Measurements from ENCODE around the gene DAPK2.
"Not testable (repeated sequence)": the region's sequence is repeated elsewhere in the genome, so short reads cannot be mapped to it uniquely, and the experiment has no call there.

Gene DAPK2

DNA sequence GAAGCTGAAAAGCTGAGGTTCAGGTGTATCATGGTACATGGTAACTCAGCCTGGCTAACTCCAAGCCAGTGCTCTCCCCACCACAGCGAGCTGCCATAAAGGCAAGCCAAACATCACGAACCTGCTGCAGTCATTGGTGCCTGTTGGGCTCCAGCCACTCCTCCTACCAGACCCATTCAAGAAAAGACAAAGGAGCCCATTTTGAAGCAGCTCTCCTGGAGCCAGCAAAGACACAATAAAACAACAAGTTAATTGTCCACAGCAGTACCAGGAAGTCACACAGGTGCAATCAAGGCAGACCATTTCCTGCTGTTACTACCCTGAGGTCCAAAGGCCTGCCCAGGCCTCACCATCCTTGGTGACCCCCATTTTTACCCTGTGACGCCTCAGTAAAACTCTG, 77.6 kb downstream of the DAPK2 start:
- Histone ChIP-seq H3K9ac (ENCODE audit: low read depth in 1 of 2, low read length in 2 of 2) (peak overlapping the region in 1 of 2 donors; percentile 5), H3K4me3 (ENCODE audit: low read length in 2 of 2) (no peak overlapping the region), H3K36me3 (ENCODE audit: control insufficient read depth in 2 of 2, insufficient read depth in 2 of 2, low read length in 2 of 2) (peaks cover 0 to 15% of the 10 kb centered on the region in 2 donors), H3K4me1 (ENCODE audit: control insufficient read depth in 2 of 2, insufficient read depth in 2 of 2, low read length in 2 of 2) (peaks cover 57 to 59% of the 10 kb centered on the region in 2 donors), H3K9me3 (ENCODE audit: control insufficient read depth in 2 of 2, low read length in 2 of 2) (no peaks in the 10 kb centered on the region), H3K27ac (ENCODE audit: low read depth in 2 of 2, low read length in 2 of 2) (peak overlapping the region; percentile 92 to 93), H3K27me3 (ENCODE audit: control insufficient read depth in 2 of 2, insufficient read depth in 2 of 2, low read length in 2 of 2) (no peaks in the 10 kb centered on the region)

GRCh38 chr15:63968122-63968524, 78.2 kb downstream of the DAPK2 start:
- Histone ChIP-seq H3K9ac (ENCODE audit: low read depth in 1 of 2, low read length in 2 of 2) (peak overlapping the region in 1 of 2 donors; percentile 5), H3K4me1 (ENCODE audit: control insufficient read depth in 2 of 2, insufficient read depth in 2 of 2, low read length in 2 of 2) (peaks cover 55 to 57% of the 10 kb centered on the region in 2 donors), H3K9me3 (ENCODE audit: control insufficient read depth in 2 of 2, low read length in 2 of 2) (no peaks in the 10 kb centered on the region), H3K4me3 (ENCODE audit: low read length in 2 of 2) (no peak overlapping the region), H3K36me3 (ENCODE audit: control insufficient read depth in 2 of 2, insufficient read depth in 2 of 2, low read length in 2 of 2) (peaks cover 0 to 15% of the 10 kb centered on the region in 2 donors), H3K27me3 (ENCODE audit: control insufficient read depth in 2 of 2, insufficient read depth in 2 of 2, low read length in 2 of 2) (no peaks in the 10 kb centered on the region), H3K27ac (ENCODE audit: low read depth in 2 of 2, low read length in 2 of 2) (peak overlapping the region; percentile 92 to 93)

GRCh38 chr15:63967616-63968015, 78.7 kb downstream of the DAPK2 start:
- Histone ChIP-seq H3K9me3 (ENCODE audit: control insufficient read depth in 2 of 2, low read length in 2 of 2) (no peaks in the 10 kb centered on the region), H3K27ac (ENCODE audit: low read depth in 2 of 2, low read length in 2 of 2) (peak overlapping the region; percentile 92 to 93), H3K36me3 (ENCODE audit: control insufficient read depth in 2 of 2, insufficient read depth in 2 of 2, low read length in 2 of 2) (peaks cover 0 to 15% of the 10 kb centered on the region in 2 donors), H3K4me1 (ENCODE audit: control insufficient read depth in 2 of 2, insufficient read depth in 2 of 2, low read length in 2 of 2) (peaks cover 49 to 53% of the 10 kb centered on the region in 2 donors), H3K27me3 (ENCODE audit: control insufficient read depth in 2 of 2, insufficient read depth in 2 of 2, low read length in 2 of 2) (no peaks in the 10 kb centered on the region), H3K9ac (ENCODE audit: low read depth in 1 of 2, low read length in 2 of 2) (no peak overlapping the region), H3K4me3 (ENCODE audit: low read length in 2 of 2) (no peak overlapping the region)

DNA sequence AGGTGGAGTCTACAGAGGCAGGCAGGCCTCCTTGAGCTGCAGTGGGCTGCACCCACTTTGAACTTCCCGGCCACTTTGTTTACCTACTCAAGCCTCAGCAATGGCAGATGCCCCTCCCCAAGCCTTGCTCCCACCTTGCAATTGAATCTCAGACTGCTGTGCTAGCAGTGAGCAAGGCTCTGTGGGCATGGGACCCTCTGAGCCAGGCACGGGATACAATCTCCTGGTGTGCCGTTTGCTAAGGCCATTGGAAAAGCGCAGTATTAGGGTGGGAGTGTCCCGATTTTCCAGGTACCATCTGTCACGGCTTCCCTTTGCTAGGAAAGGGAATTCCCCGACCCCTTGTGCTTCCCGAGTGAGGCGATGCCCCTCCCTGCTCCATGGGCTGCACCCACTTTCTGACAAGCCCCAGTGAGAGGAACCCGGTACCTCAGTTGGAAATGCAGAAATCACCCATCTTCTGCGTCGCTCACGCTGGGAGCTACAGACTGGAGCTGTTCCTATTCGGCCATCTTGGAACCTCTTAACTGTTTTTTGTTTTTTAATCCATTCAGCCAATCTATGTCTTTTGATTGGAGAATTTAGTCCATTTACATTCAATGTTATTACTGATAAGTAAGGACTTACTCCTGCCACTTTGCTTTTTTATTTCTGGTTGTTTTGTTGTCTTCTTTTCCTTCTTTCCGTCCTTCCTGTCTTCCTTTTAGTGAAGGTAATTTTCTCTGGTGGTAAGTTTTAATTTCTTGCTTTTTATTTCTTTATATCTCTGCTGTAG, 83.2 kb downstream of the DAPK2 start:
- peaks cover 0 to 15% of the 10 kb centered on the region in 2 donors for H3K36me3 ChIP-seq (ENCODE audit: control insufficient read depth in 2 of 2, insufficient read depth in 2 of 2, low read length in 2 of 2)
- H3K9ac ChIP-seq (ENCODE audit: low read depth in 1 of 2, low read length in 2 of 2), result not testable (repeated sequence)

GRCh38 chr15:63953524-63953923, 92.8 kb downstream of the DAPK2 start:
- H3K9me3 ChIP-seq (ENCODE audit: control insufficient read depth in 2 of 2, low read length in 2 of 2), result no peaks in the 10 kb centered on the region
- H3K4me1 ChIP-seq (ENCODE audit: control insufficient read depth in 2 of 2, insufficient read depth in 2 of 2, low read length in 2 of 2), result peaks cover 0 to 3% of the 10 kb centered on the region in 2 donors
- no peak overlapping the region for H3K27ac ChIP-seq (ENCODE audit: low read depth in 2 of 2, low read length in 2 of 2)
- no peaks in the 10 kb centered on the region for H3K27me3 ChIP-seq (ENCODE audit: control insufficient read depth in 2 of 2, insufficient read depth in 2 of 2, low read length in 2 of 2)
- no peak overlapping the region for H3K9ac ChIP-seq (ENCODE audit: low read depth in 1 of 2, low read length in 2 of 2)
- H3K36me3 ChIP-seq (ENCODE audit: control insufficient read depth in 2 of 2, insufficient read depth in 2 of 2, low read length in 2 of 2), result peaks cover 0 to 4% of the 10 kb centered on the region in 2 donors
- no peak overlapping the region for H3K4me3 ChIP-seq (ENCODE audit: low read length in 2 of 2)

More for the DNA sequence above, 83.2 kb downstream of the DAPK2 start:
- H3K27ac ChIP-seq (ENCODE audit: low read depth in 2 of 2, low read length in 2 of 2); H3K27me3 ChIP-seq (ENCODE audit: control insufficient read depth in 2 of 2, insufficient read depth in 2 of 2, low read length in 2 of 2); H3K4me3 ChIP-seq (ENCODE audit: low read length in 2 of 2); H3K9me3 ChIP-seq (ENCODE audit: control insufficient read depth in 2 of 2, low read length in 2 of 2): not testable (repeated sequence)
- H3K4me1 ChIP-seq (ENCODE audit: control insufficient read depth in 2 of 2, insufficient read depth in 2 of 2, low read length in 2 of 2), result peaks cover 8 to 11% of the 10 kb centered on the region in 2 donors

DNA sequence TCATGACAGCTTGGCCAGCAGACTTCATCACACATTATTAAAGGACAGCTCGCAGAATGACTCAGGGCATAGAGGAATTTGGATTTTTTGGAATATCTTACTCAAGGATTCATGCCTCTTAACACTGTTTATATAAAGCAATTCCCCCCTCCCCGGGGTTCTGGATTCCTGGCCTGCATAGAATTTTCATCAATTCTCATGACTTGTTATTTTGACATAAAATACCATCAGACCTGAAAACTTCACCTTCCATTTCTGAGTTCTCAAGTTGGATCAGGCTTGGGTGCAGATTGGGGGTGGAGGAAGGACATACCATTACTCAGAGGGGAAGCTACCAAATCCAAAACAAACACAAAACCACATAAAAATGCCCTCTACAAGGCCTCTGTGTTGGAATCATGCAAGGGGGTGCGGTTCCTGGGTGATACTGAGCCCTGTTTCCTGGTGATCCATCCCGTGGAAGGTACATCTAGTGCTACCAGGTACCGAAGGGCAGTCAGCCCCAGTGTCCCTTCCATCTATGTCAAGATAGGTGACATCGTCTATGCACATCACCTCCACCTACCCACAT, 95.3 kb downstream of the DAPK2 start:
- Histone ChIP-seq H3K4me3 (ENCODE audit: low read length in 2 of 2) (no peak overlapping the region), H3K27ac (ENCODE audit: low read depth in 2 of 2, low read length in 2 of 2) (no peak overlapping the region), H3K9ac (ENCODE audit: low read depth in 1 of 2, low read length in 2 of 2) (no peak overlapping the region)

DNA sequence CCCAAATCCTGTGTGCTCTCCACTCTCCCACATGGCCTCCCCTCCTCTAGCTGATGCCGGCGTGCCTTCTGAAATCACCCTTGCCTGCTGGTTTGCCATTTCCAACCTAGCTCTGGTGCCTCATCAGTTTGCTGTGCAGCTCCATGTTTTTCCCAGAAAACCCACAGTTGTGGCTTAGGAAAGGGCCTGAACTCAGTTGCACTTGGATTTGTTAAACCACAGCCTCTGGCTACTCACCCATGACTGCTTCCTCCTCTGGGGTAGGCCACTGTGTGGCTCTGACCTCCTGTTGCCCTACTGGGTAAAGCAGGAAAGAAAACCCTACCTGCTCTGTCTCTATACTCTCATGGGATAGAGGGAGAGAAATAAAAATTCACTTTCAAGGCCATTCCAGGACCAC, 97.3 kb downstream of the DAPK2 start:
- H3K4me1 ChIP-seq (ENCODE audit: control insufficient read depth in 2 of 2, insufficient read depth in 2 of 2, low read length in 2 of 2), result peaks cover 3 to 10% of the 10 kb centered on the region in 2 donors
- no peak overlapping the region for H3K27ac ChIP-seq (ENCODE audit: low read depth in 2 of 2, low read length in 2 of 2)
- no peak overlapping the region for H3K9ac ChIP-seq (ENCODE audit: low read depth in 1 of 2, low read length in 2 of 2)
- peaks cover 0 to 4% of the 10 kb centered on the region in 2 donors for H3K36me3 ChIP-seq (ENCODE audit: control insufficient read depth in 2 of 2, insufficient read depth in 2 of 2, low read length in 2 of 2)
- no peaks in the 10 kb centered on the region for H3K9me3 ChIP-seq (ENCODE audit: control insufficient read depth in 2 of 2, low read length in 2 of 2)
- no peaks in the 10 kb centered on the region for H3K27me3 ChIP-seq (ENCODE audit: control insufficient read depth in 2 of 2, insufficient read depth in 2 of 2, low read length in 2 of 2)
- no peak overlapping the region for H3K4me3 ChIP-seq (ENCODE audit: low read length in 2 of 2)

More for the DNA sequence above, 95.3 kb downstream of the DAPK2 start:
- Histone ChIP-seq H3K9me3 (ENCODE audit: control insufficient read depth in 2 of 2, low read length in 2 of 2) (no peaks in the 10 kb centered on the region), H3K27me3 (ENCODE audit: control insufficient read depth in 2 of 2, insufficient read depth in 2 of 2, low read length in 2 of 2) (no peaks in the 10 kb centered on the region), H3K36me3 (ENCODE audit: control insufficient read depth in 2 of 2, insufficient read depth in 2 of 2, low read length in 2 of 2) (peaks cover 0 to 4% of the 10 kb centered on the region in 2 donors), H3K4me1 (ENCODE audit: control insufficient read depth in 2 of 2, insufficient read depth in 2 of 2, low read length in 2 of 2) (peaks cover 0 to 5% of the 10 kb centered on the region in 2 donors)

DNA sequence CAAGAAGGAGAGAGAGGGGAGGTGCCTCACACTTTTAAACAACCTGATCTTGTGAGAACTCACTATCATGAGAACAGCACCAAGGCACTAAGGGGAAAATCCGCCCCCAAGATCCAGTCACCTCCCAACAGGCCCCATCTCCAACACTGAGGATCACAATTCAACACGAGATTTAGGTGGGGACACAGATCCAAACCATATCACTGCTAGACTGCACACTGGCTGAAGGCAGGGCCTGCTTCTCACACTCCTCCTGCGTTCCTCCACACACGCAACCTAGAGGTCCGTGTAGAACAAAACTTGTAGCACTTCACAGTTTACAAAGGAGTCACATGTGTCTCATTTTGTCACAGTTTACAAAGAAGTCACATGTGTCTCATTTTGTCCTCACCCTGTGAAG, 97.8 kb downstream of the DAPK2 start:
- Histone ChIP-seq H3K27me3 (ENCODE audit: control insufficient read depth in 2 of 2, insufficient read depth in 2 of 2, low read length in 2 of 2) (no peaks in the 10 kb centered on the region), H3K27ac (ENCODE audit: low read depth in 2 of 2, low read length in 2 of 2) (no peak overlapping the region), H3K9ac (ENCODE audit: low read depth in 1 of 2, low read length in 2 of 2) (no peak overlapping the region), H3K4me3 (ENCODE audit: low read length in 2 of 2) (no peak overlapping the region), H3K9me3 (ENCODE audit: control insufficient read depth in 2 of 2, low read length in 2 of 2) (no peaks in the 10 kb centered on the region), H3K36me3 (ENCODE audit: control insufficient read depth in 2 of 2, insufficient read depth in 2 of 2, low read length in 2 of 2) (peaks cover 0 to 4% of the 10 kb centered on the region in 2 donors), H3K4me1 (ENCODE audit: control insufficient read depth in 2 of 2, insufficient read depth in 2 of 2, low read length in 2 of 2) (peaks cover 3 to 10% of the 10 kb centered on the region in 2 donors)

DNA sequence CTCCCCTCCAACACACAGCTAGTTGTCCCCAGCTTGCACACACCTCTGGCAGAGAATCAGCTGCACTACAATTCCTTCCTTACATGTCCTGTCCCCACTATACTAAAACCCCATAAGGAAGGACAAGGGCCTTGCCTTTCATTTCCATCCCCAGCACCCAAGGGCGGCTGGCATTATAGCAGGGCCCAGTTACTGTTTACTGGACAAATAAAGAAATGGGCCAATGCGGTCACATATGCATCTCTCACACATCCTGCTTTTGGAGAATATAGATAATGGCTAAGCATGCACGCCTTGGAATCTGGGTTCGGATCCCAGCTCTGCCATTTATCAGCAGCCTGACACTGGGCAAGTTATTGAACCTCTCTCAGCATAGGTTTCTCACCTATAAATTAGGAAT, 99.1 kb downstream of the DAPK2 start:
- H3K27ac ChIP-seq (ENCODE audit: low read depth in 2 of 2, low read length in 2 of 2), result no peak overlapping the region
- no peaks in the 10 kb centered on the region for H3K27me3 ChIP-seq (ENCODE audit: control insufficient read depth in 2 of 2, insufficient read depth in 2 of 2, low read length in 2 of 2)

GRCh38 chr15:63946524-63947065, 99.7 kb downstream of the DAPK2 start:
- Histone ChIP-seq H3K4me3 (ENCODE audit: low read length in 2 of 2) (no peak overlapping the region), H3K9me3 (ENCODE audit: control insufficient read depth in 2 of 2, low read length in 2 of 2) (no peaks in the 10 kb centered on the region), H3K36me3 (ENCODE audit: control insufficient read depth in 2 of 2, insufficient read depth in 2 of 2, low read length in 2 of 2) (peaks cover 0 to 4% of the 10 kb centered on the region in 2 donors), H3K27ac (ENCODE audit: low read depth in 2 of 2, low read length in 2 of 2) (no peak overlapping the region), H3K4me1 (ENCODE audit: control insufficient read depth in 2 of 2, insufficient read depth in 2 of 2, low read length in 2 of 2) (peaks cover 3 to 10% of the 10 kb centered on the region in 2 donors), H3K27me3 (ENCODE audit: control insufficient read depth in 2 of 2, insufficient read depth in 2 of 2, low read length in 2 of 2) (no peaks in the 10 kb centered on the region), H3K9ac (ENCODE audit: low read depth in 1 of 2, low read length in 2 of 2) (no peak overlapping the region)

More for the DNA sequence above, 99.1 kb downstream of the DAPK2 start:
- Histone ChIP-seq H3K4me3 (ENCODE audit: low read length in 2 of 2) (no peak overlapping the region), H3K9me3 (ENCODE audit: control insufficient read depth in 2 of 2, low read length in 2 of 2) (no peaks in the 10 kb centered on the region), H3K9ac (ENCODE audit: low read depth in 1 of 2, low read length in 2 of 2) (no peak overlapping the region), H3K36me3 (ENCODE audit: control insufficient read depth in 2 of 2, insufficient read depth in 2 of 2, low read length in 2 of 2) (peaks cover 0 to 4% of the 10 kb centered on the region in 2 donors), H3K4me1 (ENCODE audit: control insufficient read depth in 2 of 2, insufficient read depth in 2 of 2, low read length in 2 of 2) (peaks cover 3 to 10% of the 10 kb centered on the region in 2 donors)

Measured in mucosa of rectum (tissue), 2 donors.